ENCODE measurements around the gene USP49.

The USP49 gene

GRCh38 chr6:41929924-41930323 is 34.7 kb upstream of the USP49 start:
- ATAC-seq = no peak
- no peak for DNase-seq

GRCh38 chr6:41927253-41927652 is 32.1 kb upstream of the USP49 start:
- ATAC-seq = no peak

GRCh38 chr6:41922154-41922553 is 27.0 kb upstream of the USP49 start:
- DNase-seq = no peak
- no peak for ATAC-seq

More at GRCh38 chr6:41927253-41927652, 32.1 kb upstream of the USP49 start:
- no peak for DNase-seq

GRCh38 chr6:41921712-41921998 is 26.5 kb upstream of the USP49 start:
- DNase-seq (no peak), ATAC-seq (no peak)

- ATAC-seq (peak; percentile 92), DNase-seq (peak; percentile 97)
These were observed 25.9 kb upstream of the USP49 start, which contains the start of the genes BYSL and MED20 for GRCh38 chr6:41920921-41921711. Gene BYSL, plus strand, starts transcription at chr6:41921499. Its CDS starts 64 bp downstream, at chr6:41921563. Gene MED20, minus strand, starts transcription at chr6:41921139. Its CDS starts 121 bp downstream, at chr6:41921018.

GRCh38 chr6:41917528-41917927 is 22.4 kb upstream of the USP49 start:
- DNase-seq = no peak
- no peak for ATAC-seq

- DNase-seq (no peak), ATAC-seq (no peak)
These were observed 19.8 kb upstream of the USP49 start for GRCh38 chr6:41914869-41915530.

GRCh38 chr6:41914343-41914742 is 19.2 kb upstream of the USP49 start:
- no peak for DNase-seq

GRCh38 chr6:41909727-41910126 is 14.6 kb upstream of the USP49 start:
- no peak for ATAC-seq
- DNase-seq = no peak

More at GRCh38 chr6:41914343-41914742, 19.2 kb upstream of the USP49 start:
- no peak for ATAC-seq

- no peak for ATAC-seq
- peak; percentile 52 for DNase-seq
These were observed 6.8 kb upstream of the USP49 start for GRCh38 chr6:41901882-41902519.

GRCh38 chr6:41900861-41901260 is 5.7 kb upstream of the USP49 start:
- DNase-seq (no peak), ATAC-seq (no peak)

- no peak for DNase-seq
- ATAC-seq = no peak
These were observed 1.1 kb upstream of the USP49 start for GRCh38 chr6:41896281-41896680.

GRCh38 chr6:41894366-41895299 is 542 bp downstream of the USP49 start:
- ATAC-seq = peak; percentile 15
- DNase-seq = peak; percentile 9

GRCh38 chr6:41892921-41893564 is 2.1 kb downstream of the USP49 start:
- DNase-seq (no peak), ATAC-seq (no peak)

- DNase-seq = no peak
- no peak for ATAC-seq
These were observed 7.8 kb downstream of the USP49 start for GRCh38 chr6:41887331-41887751.

GRCh38 chr6:41885930-41886329 is 9.2 kb downstream of the USP49 start:
- no peak for ATAC-seq
- DNase-seq = no peak

- ATAC-seq = no peak
- no peak for DNase-seq
These were observed 10.2 kb downstream of the USP49 start for GRCh38 chr6:41884957-41885356.

GRCh38 chr6:41881506-41881905 is 13.7 kb downstream of the USP49 start:
- DNase-seq (no peak), ATAC-seq (no peak)

- no peak for ATAC-seq
- DNase-seq = no peak
These were observed 16.2 kb downstream of the USP49 start for GRCh38 chr6:41878961-41879405.

- ATAC-seq (no peak), DNase-seq (no peak)
These were observed 16.9 kb downstream of the USP49 start for GRCh38 chr6:41878246-41878645.

GRCh38 chr6:41877051-41877680 is 18.0 kb downstream of the USP49 start:
- ATAC-seq (no peak), DNase-seq (no peak)

Measured in stimulated activated naive CD8-positive, alpha-beta T cell treated with anti-CD3 and anti-CD28 coated beads, Interleukin-15, Interleukin-2, amounts not matched to agents 100 U/mL and 50 U/mL, for 24 hours (primary cell).